Pons (tissue), 1 donor: ENCODE measurements around the gene PSMD13.
"Not testable (repeated sequence)": the region's sequence is repeated elsewhere in the genome, so short reads cannot be mapped to it uniquely, and the experiment has no call there.

Experiments
- DNase-seq: peaks from one replicate; pipeline ENCODE4 v3.0.0-alpha.2; 2016; ENCODE audit warnings: low spot score

PSMD13 gene

DNA sequence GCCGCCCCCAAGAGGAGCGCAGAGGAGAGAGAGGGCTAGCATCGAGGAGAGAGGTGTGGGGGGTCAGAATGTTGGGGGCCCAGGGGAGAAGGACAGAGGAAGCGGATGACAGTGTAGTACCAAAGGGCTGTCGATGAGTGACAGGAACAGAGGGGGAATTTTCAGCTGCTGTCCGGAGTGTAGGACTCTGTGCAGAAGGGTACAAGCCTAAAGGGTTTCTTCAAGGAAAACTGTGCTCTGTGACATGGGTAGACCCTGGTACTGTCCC lies 36.1 kb downstream of the PSMD13 start:
- DNase-seq, result no peak

GRCh38 chr11:276219-276618 lies 39.4 kb downstream of the PSMD13 start:
- DNase-seq, result no peak

- DNase-seq, result no peak
These were observed 41.5 kb downstream of the PSMD13 start, which contains the start of gene NLRP6 for GRCh38 chr11:278001-278951. TSS of gene NLRP6 (plus strand) at chr11:278407. CDS start at chr11:278570, 163 bp downstream.

- DNase-seq, result no peak
These were observed 42.5 kb downstream of the PSMD13 start for GRCh38 chr11:279040-279965.

- DNase-seq, result no peak
These were observed 43.4 kb downstream of the PSMD13 start for GRCh38 chr11:279966-280705.

GRCh38 chr11:280706-281485 lies 44.1 kb downstream of the PSMD13 start:
- DNase-seq, result no peak

DNA sequence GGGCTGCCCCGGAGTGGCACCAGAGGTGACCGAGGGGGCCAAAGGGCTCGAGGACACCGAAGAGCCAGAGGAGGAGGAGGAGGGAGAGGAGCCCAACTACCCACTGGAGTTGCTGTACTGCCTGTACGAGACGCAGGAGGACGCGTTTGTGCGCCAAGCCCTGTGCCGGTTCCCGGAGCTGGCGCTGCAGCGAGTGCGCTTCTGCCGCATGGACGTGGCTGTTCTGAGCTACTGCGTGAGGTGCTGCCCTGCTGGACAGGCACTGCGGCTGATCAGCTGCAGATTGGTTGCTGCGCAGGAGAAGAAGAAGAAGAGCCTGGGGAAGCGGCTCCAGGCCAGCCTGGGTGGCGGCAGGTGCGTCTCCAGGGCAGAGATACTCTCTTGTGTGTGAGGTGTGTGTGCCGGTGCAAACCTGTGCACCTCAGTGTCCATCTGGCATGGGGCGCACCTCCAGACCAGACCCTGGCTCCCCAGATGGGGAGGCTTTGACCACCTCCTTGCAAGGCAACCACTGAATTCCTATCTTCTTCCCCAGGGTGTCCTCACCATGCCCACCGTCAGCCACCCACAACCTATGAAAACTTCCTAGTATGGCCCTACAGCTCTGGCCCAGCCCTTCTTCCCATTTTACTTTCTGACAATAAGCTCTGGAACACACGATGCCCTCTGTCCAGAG lies 44.8 kb downstream of the PSMD13 start:
- DNase-seq, result no peak

DNA sequence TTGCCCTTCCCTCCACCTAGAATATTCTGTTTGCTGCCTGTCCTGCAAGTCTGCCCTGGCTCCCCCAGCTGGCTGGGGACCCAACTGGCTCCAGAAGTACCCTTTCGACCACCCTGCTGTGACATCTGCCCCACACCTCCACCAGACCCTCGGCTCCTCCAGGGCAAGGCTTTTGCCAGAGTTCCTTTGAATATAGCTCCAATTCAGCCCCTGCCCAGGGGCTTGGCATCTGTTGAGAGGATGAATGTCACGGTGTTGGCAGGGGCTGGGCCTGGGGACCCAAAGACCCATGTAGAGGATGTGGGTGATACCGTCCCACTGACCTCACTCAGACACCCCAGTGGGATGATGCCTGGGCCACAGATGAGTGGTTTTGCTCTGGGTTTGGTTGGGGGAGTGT lies 45.4 kb downstream of the PSMD13 start:
- no peak for DNase-seq

GRCh38 chr11:282630-283360 lies 46.0 kb downstream of the PSMD13 start:
- DNase-seq, result no peak

- no peak for DNase-seq
These were observed 46.8 kb downstream of the PSMD13 start for GRCh38 chr11:283405-284104.

- no peak for DNase-seq
These were observed 47.6 kb downstream of the PSMD13 start for GRCh38 chr11:284105-285020.

DNA sequence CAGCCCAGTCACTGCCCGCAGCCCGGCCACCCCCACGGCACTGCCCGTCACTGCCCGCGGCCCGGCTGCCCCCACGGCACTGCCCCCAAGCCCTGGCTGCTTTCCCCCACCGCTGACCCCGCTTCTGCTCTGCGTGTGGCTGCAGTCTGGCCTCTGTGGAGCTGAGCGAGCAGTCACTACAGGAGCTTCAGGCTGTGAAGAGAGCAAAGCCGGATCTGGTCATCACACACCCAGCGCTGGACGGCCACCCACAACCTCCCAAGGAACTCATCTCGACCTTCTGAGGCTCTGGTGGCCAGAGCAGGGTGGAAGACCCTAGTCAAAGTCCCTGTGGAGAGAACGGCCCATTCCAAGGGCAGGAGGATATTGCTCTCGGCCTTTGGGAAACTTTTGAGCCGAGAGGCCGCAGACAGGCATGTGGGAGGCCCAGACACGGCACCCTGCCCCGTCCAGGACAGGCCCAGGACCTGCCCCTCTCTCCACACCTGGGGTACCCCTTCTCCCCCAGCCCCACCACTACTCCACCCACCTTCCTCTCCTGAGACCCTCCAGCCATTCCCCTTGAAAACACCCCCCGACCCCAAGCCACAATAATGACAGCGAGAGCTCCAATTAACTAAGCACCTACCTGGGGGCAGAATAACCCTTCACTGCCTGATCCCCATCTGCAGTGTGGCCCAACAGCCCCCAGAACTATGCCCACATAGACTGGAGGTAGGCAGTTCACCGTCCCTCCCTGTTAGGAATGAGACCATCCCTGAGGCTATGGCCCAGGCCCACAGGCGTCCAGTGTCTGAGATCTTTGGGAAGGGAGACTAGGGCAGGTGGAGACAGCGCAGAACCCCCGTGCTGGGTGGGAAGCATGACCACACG lies 48.5 kb downstream of the PSMD13 start:
- DNase-seq, result no peak

DNA sequence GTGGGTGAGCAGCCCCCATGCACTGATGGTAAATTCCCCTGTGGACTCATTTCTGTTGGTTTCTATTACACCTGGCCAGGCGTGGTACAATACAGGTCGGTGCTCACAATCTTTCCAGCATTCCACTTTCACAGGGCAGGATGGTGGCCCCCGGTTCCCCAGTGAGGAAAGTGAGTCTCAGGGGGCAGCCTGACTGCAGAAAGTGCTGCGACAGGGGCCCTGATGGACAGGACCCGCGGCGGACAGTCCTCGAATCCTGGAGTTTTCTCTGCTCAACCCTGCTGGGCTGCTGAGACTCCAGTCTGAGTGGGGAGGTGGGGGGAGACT lies 49.1 kb downstream of the PSMD13 start:
- DNase-seq, result no peak

GRCh38 chr11:286977-287820 lies 50.4 kb downstream of the PSMD13 start:
- not testable (repeated sequence) for DNase-seq

- DNase-seq, result no peak
These were observed 51.2 kb downstream of the PSMD13 start for GRCh38 chr11:287821-288477.
